Muscle layer of colon (tissue), 2 donors: ENCODE measurements around the gene SMIM17.

Experiments
- H3K27ac ChIP-seq: one replicate; pipeline ENCODE4 v1.7.0; 2013; ENCODE audit warnings: low read depth, mild to moderate bottlenecking, low read length, moderate library complexity
- H3K27me3 ChIP-seq, 2 donors: one replicate each; pipeline ENCODE4 v1.7.0; 2013; ENCODE audit warnings: low read length in 2 of 2, mild to moderate bottlenecking in 2 of 2; ENCODE audit not compliant: insufficient read depth in 2 of 2, control insufficient read depth in 1 of 2
- H3K36me3 ChIP-seq: one replicate; pipeline ENCODE4 v1.7.0; 2013; ENCODE audit warnings: mild to moderate bottlenecking, low read length; ENCODE audit not compliant: insufficient read depth
- H3K4me1 ChIP-seq: one replicate; pipeline ENCODE4 v1.7.0; 2013; ENCODE audit warnings: mild to moderate bottlenecking, low read length; ENCODE audit not compliant: insufficient read depth
- H3K4me3 ChIP-seq, 2 donors: one replicate each; pipeline ENCODE4 v1.7.0; 2013; ENCODE audit warnings: low read length in 2 of 2, low read depth in 1 of 2, mild to moderate bottlenecking in 1 of 2, moderate library complexity in 1 of 2
- H3K9ac ChIP-seq: one replicate; pipeline ENCODE4 v1.7.0; 2013; ENCODE audit warnings: low read length
- H3K9me3 ChIP-seq: one replicate; pipeline ENCODE4 v1.7.0; 2013; ENCODE audit warnings: mild to moderate bottlenecking, low read length
- donor health status: abdominal sarcoma.
- donor health status: Adenocarcinoma of cecum.

Gene SMIM17

GRCh38 chr19:56613639-56614038, 29.3 kb upstream of the SMIM17 start:
- no peak overlapping the region for H3K27ac ChIP-seq
- H3K36me3 ChIP-seq = peaks cover 13% of the 10 kb centered on the region
- no peaks in the 10 kb centered on the region for H3K27me3 ChIP-seq
- no peak overlapping the region for H3K4me3 ChIP-seq
- peaks cover 5% of the 10 kb centered on the region for H3K9me3 ChIP-seq
- no peaks in the 10 kb centered on the region for H3K4me1 ChIP-seq
- no peak overlapping the region for H3K9ac ChIP-seq

- Histone ChIP-seq H3K9ac (no peak overlapping the region), H3K36me3 (peaks cover 26% of the 10 kb centered on the region), H3K4me3 (no peak overlapping the region), H3K9me3 (peaks cover 5% of the 10 kb centered on the region), H3K4me1 (no peaks in the 10 kb centered on the region), H3K27ac (no peak overlapping the region), H3K27me3 (no peaks in the 10 kb centered on the region)
Measured at GRCh38 chr19:56617531-56617930, 25.4 kb upstream of the SMIM17 start.

GRCh38 chr19:56619121-56619520, 23.8 kb upstream of the SMIM17 start:
- peaks cover 40% of the 10 kb centered on the region for H3K36me3 ChIP-seq
- no peak overlapping the region for H3K4me3 ChIP-seq
- no peak overlapping the region for H3K9ac ChIP-seq
- no peaks in the 10 kb centered on the region for H3K27me3 ChIP-seq
- H3K4me1 ChIP-seq = no peaks in the 10 kb centered on the region
- peaks cover 13% of the 10 kb centered on the region for H3K9me3 ChIP-seq
- H3K27ac ChIP-seq = no peak overlapping the region

- H3K36me3 ChIP-seq = peaks cover 46% of the 10 kb centered on the region
Measured at GRCh38 chr19:56622374-56622773, 20.6 kb upstream of the SMIM17 start.

GRCh38 chr19:56623006-56623405, 20.0 kb upstream of the SMIM17 start:
- no peaks in the 10 kb centered on the region for H3K27me3 ChIP-seq
- no peak overlapping the region for H3K9ac ChIP-seq
- H3K36me3 ChIP-seq = peaks cover 42% of the 10 kb centered on the region
- no peaks in the 10 kb centered on the region for H3K4me1 ChIP-seq
- no peak overlapping the region for H3K4me3 ChIP-seq
- H3K27ac ChIP-seq = no peak overlapping the region
- peaks cover 11% of the 10 kb centered on the region for H3K9me3 ChIP-seq

More at GRCh38 chr19:56622374-56622773, 20.6 kb upstream of the SMIM17 start:
- no peaks in the 10 kb centered on the region for H3K27me3 ChIP-seq
- H3K9ac ChIP-seq = no peak overlapping the region
- no peak overlapping the region for H3K27ac ChIP-seq
- peaks cover 11% of the 10 kb centered on the region for H3K9me3 ChIP-seq
- no peak overlapping the region for H3K4me3 ChIP-seq
- no peaks in the 10 kb centered on the region for H3K4me1 ChIP-seq

- no peak overlapping the region for H3K4me3 ChIP-seq
- no peak overlapping the region for H3K27ac ChIP-seq
- H3K27me3 ChIP-seq = no peaks in the 10 kb centered on the region
- H3K9ac ChIP-seq = no peak overlapping the region
- H3K36me3 ChIP-seq = peaks cover 42% of the 10 kb centered on the region
- peaks cover 15% of the 10 kb centered on the region for H3K9me3 ChIP-seq
- no peaks in the 10 kb centered on the region for H3K4me1 ChIP-seq
Measured at GRCh38 chr19:56625708-56626107, 17.3 kb upstream of the SMIM17 start.

- Histone ChIP-seq H3K9ac (no peak overlapping the region), H3K4me3 (no peak overlapping the region), H3K27ac (no peak overlapping the region), H3K9me3 (peaks cover 10% of the 10 kb centered on the region), H3K36me3 (no peaks in the 10 kb centered on the region), H3K4me1 (no peaks in the 10 kb centered on the region), H3K27me3 (no peaks in the 10 kb centered on the region)
Measured at GRCh38 chr19:56633021-56633420, 9.9 kb upstream of the SMIM17 start.

- H3K4me1 ChIP-seq = no peaks in the 10 kb centered on the region
- no peak overlapping the region for H3K27ac ChIP-seq
- peaks cover 0 to 6% of the 10 kb centered on the region in 2 donors for H3K27me3 ChIP-seq
- H3K36me3 ChIP-seq = no peaks in the 10 kb centered on the region
- H3K9ac ChIP-seq = no peak overlapping the region
- peaks cover 2% of the 10 kb centered on the region for H3K9me3 ChIP-seq
- no peak overlapping the region for H3K4me3 ChIP-seq
Measured at GRCh38 chr19:56637976-56638555, 4.9 kb upstream of the SMIM17 start.

GRCh38 chr19:56639217-56639616, 3.7 kb upstream of the SMIM17 start:
- H3K9me3 ChIP-seq = no peaks in the 10 kb centered on the region
- no peaks in the 10 kb centered on the region for H3K4me1 ChIP-seq

GRCh38 chr19:56643460-56643955, 549 bp downstream of the SMIM17 start:
- no peak overlapping the region for H3K9ac ChIP-seq
- H3K27ac ChIP-seq = no peak overlapping the region
- H3K27me3 ChIP-seq = peaks cover 0 to 15% of the 10 kb centered on the region in 2 donors
- no peaks in the 10 kb centered on the region for H3K36me3 ChIP-seq
- H3K4me3 ChIP-seq = no peak overlapping the region
- H3K4me1 ChIP-seq = no peaks in the 10 kb centered on the region
- no peaks in the 10 kb centered on the region for H3K9me3 ChIP-seq

More at GRCh38 chr19:56639217-56639616, 3.7 kb upstream of the SMIM17 start:
- Histone ChIP-seq H3K36me3 (no peaks in the 10 kb centered on the region), H3K27me3 (peaks cover 0 to 15% of the 10 kb centered on the region in 2 donors), H3K9ac (no peak overlapping the region), H3K27ac (no peak overlapping the region), H3K4me3 (no peak overlapping the region)

- Histone ChIP-seq H3K36me3 (no peaks in the 10 kb centered on the region), H3K4me3 (no peak overlapping the region), H3K9me3 (no peaks in the 10 kb centered on the region), H3K4me1 (no peaks in the 10 kb centered on the region), H3K9ac (no peak overlapping the region), H3K27me3 (no peaks in the 10 kb centered on the region), H3K27ac (no peak overlapping the region)
Measured at GRCh38 chr19:56654151-56654550, 11.2 kb downstream of the SMIM17 start.
